HG03354 (cell line): Measurements from ENCODE around the gene BCL2.
A peak's percentile ranks its signal among the peaks of the same experiment; 100 is the strongest.

Source experiments
- ATAC-seq: cut with Tn5 transposase; IDR thresholded peaks from one replicate; pipeline ENCODE4 v1.9.1; 2021; ENCODE audit warnings: mild to moderate bottlenecking; ENCODE audit not compliant: unreplicated experiment, poor library complexity, severe bottlenecking

Gene BCL2

DNA sequence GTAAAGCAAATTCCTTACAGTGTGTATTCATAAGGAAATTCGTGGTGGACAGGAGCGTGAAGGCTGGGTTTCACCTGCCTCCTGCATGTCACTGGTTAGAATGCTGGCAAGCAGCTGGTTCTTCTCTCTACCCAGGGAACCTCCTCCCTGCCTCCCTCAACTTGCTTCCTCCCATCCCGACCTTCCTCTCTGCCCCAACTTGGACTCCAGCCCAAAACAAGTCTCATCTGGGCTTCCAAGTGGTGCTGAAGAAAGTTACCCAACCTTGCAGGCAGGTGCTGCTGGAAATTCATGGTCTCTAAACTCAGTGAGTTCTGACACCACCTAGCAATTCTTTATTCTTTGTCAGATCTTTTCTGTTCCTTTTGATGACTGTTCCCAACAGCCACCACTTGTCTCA, 184.5 kb downstream of the BCL2 start:
- no peak for ATAC-seq

DNA sequence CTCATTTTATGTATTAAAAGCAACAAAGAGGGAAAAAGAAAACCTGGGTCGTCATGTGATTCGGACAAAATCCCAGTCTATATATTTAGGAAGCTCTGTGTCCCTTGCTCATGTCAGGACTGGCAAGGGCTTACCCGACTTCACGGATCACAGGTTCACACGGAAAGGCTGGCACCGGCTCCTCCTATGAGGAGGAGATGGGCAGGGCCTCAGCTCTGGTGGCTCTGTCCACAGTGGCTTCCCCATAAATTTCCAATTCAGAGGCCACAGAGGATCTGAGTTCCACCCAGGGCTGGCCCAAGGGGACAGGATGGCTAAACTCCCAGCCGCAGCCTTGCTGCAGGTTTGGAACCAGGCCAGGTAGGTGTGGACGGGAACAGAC, 186.8 kb downstream of the BCL2 start:
- ATAC-seq: no peak

DNA sequence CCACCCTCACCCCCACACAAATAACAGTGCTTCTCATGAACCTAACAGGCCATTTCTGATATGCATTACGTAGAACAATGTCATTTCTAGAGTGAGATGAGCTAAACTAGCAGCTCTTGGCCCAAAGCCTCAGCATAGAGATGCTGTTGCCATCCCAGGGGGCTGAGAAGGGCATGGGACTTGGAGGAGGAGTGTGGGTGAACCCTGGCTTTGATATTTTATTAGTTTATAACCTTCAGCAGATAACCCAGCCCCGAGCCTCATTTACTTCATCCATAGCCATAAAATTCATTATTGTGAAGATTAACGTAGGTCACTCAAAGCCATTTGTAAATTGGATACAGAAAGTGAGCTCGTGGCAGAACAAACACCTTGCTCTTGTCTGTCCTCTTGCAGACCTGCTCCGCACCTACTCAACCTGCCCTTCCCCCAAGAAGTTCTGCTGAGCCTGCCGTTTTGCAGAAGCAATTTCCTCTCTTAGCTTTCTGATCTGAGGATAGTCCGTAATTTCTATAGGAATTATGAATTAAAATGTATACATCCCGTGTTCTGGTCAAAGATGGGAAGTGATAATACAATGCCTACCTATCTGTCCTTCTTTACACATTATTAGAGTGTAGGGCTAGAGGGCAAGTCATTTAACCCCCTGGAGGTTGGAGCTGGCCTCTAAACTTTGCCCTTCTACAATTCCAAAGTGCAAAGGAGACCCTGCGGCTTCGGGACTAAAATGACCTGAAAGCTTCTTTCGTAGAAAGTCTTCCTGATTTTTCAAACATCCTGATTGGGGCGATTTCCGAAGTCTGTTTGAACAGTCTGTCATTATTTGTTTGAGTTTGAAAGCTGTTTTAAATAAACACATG, 187.4 kb downstream of the BCL2 start:
- ATAC-seq: no peak

DNA sequence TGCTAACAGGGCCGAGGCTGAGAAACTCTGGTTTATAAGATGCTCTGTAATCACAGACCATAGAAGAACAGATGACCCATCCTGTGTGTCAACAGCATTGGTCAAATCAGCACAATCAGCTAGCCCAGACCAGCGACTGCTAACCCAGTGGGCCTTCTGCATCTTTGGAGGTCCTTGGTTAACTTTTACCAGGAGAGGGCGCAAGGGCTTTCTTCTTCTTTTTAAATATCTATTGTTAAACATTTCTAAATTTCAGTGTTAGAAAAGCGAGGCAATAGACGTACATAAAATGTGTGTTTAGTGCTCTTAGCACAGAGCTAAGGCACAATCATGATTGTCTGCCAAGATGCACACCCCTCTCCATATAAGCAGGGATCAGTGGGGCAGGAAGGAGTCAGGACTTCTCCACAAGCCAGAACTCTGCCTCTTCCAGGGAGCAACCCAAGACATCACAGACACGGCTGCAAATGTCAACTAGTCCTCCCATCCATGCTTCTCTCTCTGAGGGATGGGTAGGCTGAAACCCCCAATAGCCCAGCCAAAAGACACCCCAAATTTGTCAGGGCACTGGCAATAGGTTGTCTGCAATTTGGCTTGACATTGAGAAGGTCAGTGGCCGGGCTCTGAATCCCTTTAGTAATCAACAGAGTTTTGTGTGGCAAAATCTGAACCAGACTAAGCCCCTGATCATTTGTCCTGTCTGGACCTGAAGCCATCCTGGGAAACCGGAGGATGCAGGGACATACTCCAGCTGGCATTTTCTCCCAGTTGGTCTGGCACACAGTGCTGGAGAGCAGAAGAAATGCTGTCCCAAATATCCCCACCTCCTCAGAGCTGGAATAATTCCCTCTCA, 188.2 kb downstream of the BCL2 start:
- ATAC-seq: peak; percentile 62

DNA sequence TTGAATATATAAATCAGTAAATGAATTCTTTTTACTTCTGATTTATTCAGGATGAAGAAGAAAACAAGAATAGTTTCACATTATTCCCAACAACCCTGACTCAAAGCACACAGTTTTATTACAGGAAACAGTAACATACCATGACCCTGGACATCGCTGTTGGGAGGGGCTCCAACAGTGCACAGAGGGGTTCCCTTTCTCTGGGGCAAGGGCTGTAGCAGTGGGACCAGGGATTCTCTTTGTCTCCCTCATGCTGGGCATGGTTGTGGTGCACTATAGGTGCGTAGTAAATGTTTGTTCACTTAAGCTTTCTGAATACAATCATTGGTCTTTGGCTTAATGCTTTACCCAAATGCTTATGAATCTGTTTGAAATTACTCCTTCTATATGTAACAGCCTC, 189.4 kb downstream of the BCL2 start:
- ATAC-seq: no peak

DNA sequence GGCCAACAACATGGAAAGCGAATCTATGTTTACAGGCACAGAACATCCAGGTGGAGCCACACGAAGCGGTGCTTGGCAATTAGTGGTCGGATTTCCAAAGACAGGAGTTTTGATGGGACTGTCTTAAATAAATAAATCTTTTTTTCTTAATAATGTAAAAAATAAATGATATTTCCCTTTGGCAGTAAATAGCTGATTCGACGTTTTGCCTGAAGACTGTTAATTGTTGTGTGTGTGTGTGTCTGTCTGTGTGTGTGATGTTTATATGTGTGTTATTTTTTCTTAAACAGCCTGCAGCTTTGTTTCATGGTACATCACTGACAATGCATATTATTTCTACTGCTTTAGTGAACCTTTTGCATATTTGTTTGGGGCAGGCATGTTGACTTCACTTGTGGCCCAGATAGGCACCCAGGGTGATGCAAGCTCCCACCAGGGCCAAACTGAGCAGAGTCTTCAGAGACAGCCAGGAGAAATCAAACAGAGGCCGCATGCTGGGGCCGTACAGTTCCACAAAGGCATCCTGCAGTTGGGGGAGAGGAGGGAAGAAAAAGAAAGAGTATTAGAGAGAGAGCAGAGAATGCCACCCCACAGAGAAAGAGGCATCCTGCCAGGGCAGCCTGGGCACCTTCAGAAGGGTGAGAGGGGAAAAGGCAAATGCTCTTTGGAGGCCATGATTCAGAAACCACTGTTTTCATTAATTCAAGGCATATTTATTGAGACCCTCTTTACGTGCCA, 191.2 kb downstream of the BCL2 start:
- no peak for ATAC-seq

DNA sequence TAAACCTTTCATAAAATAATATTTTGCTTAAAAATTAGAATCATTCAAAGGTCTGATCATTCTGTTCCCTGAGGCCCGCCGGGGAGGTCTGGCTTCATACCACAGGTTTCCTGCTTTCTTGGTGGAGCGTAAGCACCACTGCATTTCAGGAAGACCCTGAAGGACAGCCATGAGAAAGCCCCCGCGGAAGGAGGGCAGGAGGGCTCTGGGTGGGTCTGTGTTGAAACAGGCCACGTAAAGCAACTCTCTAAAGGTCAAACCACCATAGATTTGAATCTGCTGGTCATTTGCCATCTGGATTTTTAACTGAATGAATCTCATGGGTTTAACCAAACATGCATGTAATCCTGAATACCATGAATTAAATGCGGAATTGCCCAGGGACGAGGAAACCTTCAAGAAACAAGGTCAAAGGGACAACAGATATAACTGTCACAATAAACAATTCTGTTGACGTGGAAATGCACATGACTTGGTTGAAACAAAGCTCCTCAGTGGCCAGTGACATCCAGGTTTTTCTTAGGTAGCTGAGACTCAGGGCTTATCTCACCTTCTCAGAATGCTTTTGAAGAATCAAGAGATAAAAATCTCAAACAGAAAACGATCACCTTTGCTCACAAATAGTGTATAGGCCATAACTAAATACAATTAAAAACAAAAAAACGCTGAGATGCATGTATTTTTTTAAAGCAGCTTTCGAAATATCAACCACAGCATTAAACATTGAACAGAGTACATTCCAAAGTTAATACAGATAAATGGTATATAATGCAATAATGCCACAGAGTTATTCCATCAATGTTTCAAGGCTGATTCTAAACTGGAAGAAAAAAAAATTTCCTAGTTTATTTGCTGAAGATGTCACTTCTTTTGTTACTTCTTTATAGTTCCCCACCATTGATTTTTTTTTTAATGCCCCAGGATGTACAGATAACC, 193.2 kb downstream of the BCL2 start:
- no peak for ATAC-seq

DNA sequence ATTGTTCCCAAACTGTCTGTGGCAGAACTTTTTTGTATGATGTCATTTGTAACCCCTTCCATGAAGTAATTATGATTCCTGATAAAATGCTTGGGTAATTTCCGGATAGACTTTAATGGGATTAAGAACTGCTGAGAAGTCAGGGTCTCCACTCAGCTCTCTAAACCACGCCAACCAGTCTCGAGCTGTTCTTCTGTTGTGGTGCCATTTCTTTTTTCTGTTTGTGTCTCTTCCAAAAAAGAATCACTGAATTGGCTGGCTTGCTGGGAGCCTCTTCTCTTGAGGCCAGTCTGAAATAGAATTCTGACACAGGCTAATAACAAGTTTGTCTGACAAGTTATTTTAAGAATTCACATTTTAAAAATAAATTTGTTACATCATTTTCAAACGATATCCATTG, 198.9 kb downstream of the BCL2 start:
- ATAC-seq: no peak

DNA sequence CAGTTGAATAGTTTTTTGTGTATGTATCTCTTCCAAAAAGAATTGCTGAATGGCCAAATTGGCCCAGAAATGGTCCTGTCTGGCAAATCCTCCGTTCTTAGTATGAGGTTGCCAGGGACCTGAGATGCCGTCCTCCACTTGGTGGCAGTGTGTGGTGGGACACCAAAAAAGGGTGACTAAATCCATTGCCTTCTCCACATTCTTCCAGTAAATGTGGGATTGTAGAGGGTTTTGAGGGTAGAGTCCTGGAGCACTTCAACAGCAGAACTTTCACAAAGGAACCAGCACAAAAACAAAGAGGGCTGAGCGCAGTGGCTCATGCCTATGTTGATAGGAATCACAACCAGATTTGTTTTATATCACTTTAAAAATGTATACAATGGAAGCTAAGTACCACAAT, 199.9 kb downstream of the BCL2 start:
- no peak for ATAC-seq

DNA sequence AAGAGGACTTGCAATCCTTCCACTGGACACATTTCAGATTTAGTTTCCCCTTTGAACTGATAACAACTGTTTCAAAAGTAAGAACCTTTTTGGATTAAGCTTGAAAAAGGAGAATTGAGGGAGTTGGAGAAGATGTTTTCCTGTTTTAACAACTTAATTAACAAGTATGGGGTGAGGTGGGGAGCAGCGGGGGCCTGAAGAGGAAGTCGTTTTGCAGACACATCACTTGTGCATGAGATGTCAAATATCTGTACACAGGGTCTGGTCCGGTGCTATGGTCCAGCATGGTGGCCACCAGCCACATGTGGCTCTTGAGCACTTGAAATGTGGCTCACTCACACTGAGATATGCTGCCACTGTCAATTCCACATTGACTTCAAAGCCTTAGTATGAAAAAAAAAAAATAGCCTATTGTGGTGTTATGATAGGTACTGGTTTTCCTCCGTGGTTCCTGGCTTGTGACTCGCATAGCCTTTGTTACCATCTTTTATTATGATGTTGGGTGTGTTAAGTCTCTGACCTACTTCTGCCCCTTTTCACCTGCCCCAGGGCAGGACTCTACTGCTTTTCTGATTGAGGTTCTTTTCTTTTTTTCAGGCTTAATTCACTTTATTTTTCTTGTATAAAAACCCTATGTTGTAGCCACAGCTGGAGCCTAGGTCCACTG, 205.5 kb downstream of the BCL2 start:
- no peak for ATAC-seq

DNA sequence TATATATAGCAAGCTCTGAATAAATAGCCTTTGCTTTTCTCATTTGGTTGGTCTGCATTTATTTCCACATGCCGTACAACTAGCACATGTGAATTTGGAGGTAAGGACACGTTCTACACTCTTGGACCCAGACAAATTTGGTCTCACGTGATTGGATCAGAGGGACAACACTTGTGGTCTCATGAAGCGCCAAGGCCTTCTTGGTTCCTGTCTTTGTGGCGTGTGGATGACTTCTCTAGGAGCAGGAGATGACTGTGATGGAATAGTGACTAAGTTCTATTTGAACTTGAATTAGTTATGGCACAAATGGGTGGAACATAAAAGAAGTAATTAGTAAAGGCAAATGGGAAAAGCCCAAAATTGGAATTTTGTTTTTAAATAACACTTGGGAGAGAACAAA, 206.9 kb downstream of the BCL2 start:
- no peak for ATAC-seq

DNA sequence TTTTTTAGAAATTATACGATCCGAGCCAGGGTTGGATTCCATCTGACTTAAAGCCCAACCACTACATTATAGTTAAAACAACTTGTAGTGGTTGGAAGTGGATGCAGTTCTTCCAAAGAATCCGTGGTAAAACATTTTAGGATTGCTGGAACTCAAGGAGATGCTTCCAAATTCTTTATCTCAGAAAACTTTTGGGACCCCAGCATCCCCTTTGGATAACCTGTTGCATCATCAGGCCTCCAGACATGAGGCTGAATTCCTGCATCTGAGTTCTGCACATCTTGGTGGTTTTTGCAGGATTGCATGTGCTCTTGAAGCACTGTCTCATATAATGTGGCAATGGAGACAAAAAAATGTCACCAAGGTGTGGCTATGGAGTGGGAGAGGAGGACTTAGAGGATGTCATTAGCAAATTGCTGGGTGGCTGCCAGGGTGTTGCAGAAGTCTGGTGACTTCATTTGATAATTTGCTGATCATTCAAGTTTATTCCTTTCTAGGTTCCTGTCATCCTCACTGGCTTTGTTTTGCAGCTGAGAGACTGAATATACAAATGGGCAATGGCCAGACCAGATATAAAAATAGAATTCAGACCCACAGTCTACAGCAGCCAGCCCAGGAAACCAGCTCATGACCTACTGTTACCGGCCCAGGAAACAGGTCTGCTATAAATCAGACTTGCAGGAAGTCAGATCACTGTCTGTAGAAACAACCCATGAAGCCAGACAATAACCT, 207.7 kb downstream of the BCL2 start:
- ATAC-seq: peak; percentile 63

DNA sequence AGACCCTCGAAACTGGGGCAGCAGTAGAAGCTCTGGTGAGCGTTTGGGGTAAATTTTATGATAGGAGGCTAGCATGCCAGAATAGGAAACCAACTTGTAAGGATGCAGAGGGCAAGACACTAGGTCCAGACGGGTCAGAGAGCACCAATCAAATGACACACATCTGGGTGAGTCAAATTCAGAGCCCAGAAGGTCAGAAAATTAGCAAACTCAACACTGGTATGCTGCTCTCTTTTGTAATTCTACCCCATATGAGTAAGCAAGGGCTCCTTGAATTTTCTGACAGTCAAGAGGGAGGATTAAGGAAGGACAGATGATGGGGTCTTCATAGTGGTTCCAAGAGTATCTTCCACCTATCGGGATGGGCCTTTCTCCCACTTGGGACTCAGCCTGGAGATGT, 209.8 kb downstream of the BCL2 start:
- no peak for ATAC-seq

DNA sequence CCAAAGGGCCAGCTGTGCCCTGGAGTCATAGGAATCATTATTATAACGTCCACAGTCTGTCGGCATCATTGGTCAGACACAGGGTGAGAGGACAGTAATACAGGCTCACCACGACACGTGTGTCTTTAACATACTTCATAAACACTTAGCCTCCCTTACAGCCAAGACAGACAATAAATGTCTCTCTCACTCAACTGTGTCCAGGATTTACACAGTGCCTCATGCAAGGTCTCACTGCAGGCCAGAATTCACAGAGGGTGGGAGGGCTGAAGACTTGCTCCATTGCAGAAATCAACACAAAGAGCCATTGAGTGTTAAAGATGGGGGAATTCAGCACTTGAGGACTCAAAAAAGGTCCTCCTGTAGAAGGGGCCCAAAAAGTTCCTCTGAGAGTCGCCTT, 210.5 kb downstream of the BCL2 start:
- ATAC-seq: no peak

DNA sequence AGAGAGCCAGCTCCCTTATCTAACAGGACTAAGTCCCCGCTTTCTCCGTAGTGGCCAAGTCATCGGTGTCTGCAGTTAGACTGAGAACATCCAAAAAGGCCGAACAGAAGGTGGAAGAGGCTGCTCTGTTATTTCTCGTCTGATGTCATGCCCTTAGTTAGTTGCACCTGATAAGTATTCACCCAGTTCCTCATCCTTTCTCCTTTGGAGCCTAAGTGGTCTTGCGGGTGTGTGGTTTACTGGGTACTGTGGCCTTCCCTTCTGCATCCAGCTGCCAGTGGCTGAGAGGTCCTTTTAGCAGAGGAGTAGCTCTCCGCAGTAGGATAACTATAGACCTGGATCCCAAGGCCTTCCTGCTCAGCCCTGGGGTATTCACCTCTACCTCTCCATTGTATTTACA, 211.6 kb downstream of the BCL2 start:
- no peak for ATAC-seq

DNA sequence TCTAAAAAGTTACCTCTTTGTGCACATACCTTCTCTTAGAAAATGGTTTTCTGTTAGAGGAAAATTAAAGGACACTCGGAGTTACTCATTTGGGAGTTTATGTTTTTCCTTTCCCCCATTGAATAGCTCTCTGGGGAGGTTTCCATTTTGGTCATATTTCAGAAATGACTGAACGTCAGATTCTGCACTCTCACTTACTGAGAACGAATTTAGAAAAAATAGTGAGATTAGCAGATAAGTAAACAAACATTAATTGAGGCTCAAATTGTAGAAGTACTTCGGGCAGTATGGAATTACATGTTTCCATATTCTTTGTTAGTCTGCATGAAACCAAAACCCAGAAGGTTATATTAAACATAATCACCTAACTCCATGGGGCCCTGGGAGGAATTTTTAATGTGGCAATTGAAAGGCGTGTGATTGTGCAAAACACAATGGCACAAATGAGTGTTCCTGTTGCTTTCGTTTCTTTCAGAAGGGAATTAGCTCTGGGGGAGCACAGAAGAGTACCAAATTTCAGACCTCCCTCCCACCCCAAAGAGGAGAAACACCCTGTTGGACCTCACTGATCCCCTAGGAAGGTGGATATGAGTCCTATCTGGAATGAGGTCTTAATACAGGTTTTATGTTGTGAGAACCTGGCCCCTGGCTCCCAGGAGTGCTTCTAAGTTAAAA, 212.3 kb downstream of the BCL2 start:
- peak; percentile 35 for ATAC-seq

DNA sequence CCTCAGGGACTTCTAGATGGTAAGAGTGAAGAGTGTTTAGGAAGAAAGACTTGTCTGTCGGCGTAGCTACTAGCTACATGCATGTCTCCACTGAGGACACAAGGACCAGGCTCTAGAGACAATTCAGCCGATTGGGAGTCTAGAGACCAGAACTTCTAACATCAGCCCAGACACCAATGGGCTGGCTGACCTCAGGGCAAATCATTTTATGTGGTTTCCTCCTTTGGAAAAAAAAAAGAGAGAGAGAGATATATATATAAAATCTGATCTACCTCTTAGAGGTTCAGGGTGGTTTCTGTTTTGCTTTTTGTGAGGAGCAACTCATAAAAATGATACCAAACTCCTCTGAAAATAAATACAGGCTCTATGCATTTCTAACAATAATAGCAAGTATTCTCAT, 212.8 kb downstream of the BCL2 start:
- peak; percentile 42 for ATAC-seq
